ENCODE results near the gene CAPN5. TPM values are rescaled to one million over a fixed set of nuclear protein-coding genes. Genes with fewer than 3 reads are reported as not detected.

CAPN5 gene
- polyA plus RNA-seq, 2 of the 4 experiments (the other 2 are of a cell fraction): 9.4 to 12.9 TPM

GRCh38 chr11:77125695-77126094 lies 58.9 kb downstream of the CAPN5 start (continued):
- TF ChIP-seq TP53 (CRISPR knock-in tag; IDR thresholded peaks at IDR 0.05) (no peak), REST (IDR thresholded peaks at IDR 0.05) (no peak), ATOH8 (CRISPR knock-in tag; IDR thresholded peaks at IDR 0.05; ENCODE audit: low read depth) (no peak), KDM5A (IDR thresholded peaks at IDR 0.05) (no peak), PBX3 (IDR thresholded peaks at IDR 0.05) (no peak)

- ChIA-PET POLR2A (no interaction called here), CTCF (interaction anchor here (1.0 to 8.3 kb wide), 28 partner anchors 9 to 494 kb away, joined by 3 to 161 read pairs (median 12); no protein-coding TSS in a partner anchor)
These were observed 59.5 kb downstream of the CAPN5 start for GRCh38 chr11:77126156-77126775.

GRCh38 chr11:77126861-77127234 lies 60.1 kb downstream of the CAPN5 start:
- DNase-seq (ENCODE audit: low read depth in 1 of 2, low spot score in 1 of 2) (no peak), FAIRE-seq (no peak), ATAC-seq (peak; percentile 40 to 66; a peak in 5 of 6 replicates)
- CTCF ChIA-PET: interaction anchor here (0.6 to 8.3 kb wide), 60 partner anchors 9 to 497 kb away, joined by 3 to 161 read pairs (median 5); partner anchors contain the start of gene CAPN5
- no peaks in the 10 kb centered on the region for H3K9me3 ChIP-seq
- POLR2A ChIA-PET: interaction anchor here (0.8 kb wide), 1 partner anchor 493 kb away, joined by 3 read pairs; no protein-coding TSS in a partner anchor
- 16% methylated on average over 10 of the region's 10 CpGs for WGBS (ENCODE audit: missing lambda C conversion rate)
- peak overlapping the region; percentile 77 for H3K4me2 ChIP-seq
- H3K4me3 ChIP-seq: peak overlapping the region; percentile 37
- H3K27ac ChIP-seq: peak overlapping the region in 1 of 2 experiments; percentile 61; a peak in 2 of 6 replicates
- TF ChIP-seq FOSL2 (IDR thresholded peaks at IDR 0.05) (no peak), FOSL2 (CRISPR knock-in tag; IDR thresholded peaks at IDR 0.05) (no peak), HOXA7 (CRISPR knock-in tag; IDR thresholded peaks at IDR 0.05) (no peak), EHF (CRISPR knock-in tag; IDR thresholded peaks at IDR 0.05) (no peak), TFCP2L1 (CRISPR knock-in tag; IDR thresholded peaks at IDR 0.05) (no peak), CEBPB (IDR thresholded peaks at IDR 0.05) (no peak), ZSCAN20 (CRISPR knock-in tag; IDR thresholded peaks at IDR 0.05) (no peak), TP53 (CRISPR knock-in tag; IDR thresholded peaks at IDR 0.05) (no peak), NFE2L2 (conservative IDR thresholded peaks at IDR 0.05; ENCODE audit: low read length) (no peak), ZC3H11A (IDR thresholded peaks at IDR 0.05) (no peak), MAZ (IDR thresholded peaks at IDR 0.05; ENCODE audit: borderline replicate concordance, low read depth, low read length) (no peak), HES2 (IDR thresholded peaks at IDR 0.05) (no peak)
- no peaks in the 10 kb centered on the region for H3K4me1 ChIP-seq

More at GRCh38 chr11:77126156-77126775, 59.5 kb downstream of the CAPN5 start:
- Histone ChIP-seq H3K4me3 (no peak overlapping the region; the same call in 2 of the 3 replicates), H3K4me2 (no peak overlapping the region; the same call in 2 of the 3 replicates), H3K4me1 (no peaks in the 10 kb centered on the region), H3K9me3 (no peaks in the 10 kb centered on the region), H3K27ac (no peak overlapping the region)
- TF ChIP-seq PBX3 (IDR thresholded peaks at IDR 0.05): no peak
- no peak for TF ChIP-seq RCOR1 (IDR thresholded peaks at IDR 0.05; ENCODE audit: low read depth, low read length)
- TF ChIP-seq ZNF302 (CRISPR knock-in tag; IDR thresholded peaks at IDR 0.05): no peak
- no peak for TF ChIP-seq ZSCAN20 (CRISPR knock-in tag; IDR thresholded peaks at IDR 0.05)
- TF ChIP-seq SREBF2 (IDR thresholded peaks at IDR 0.05): no peak
- TF ChIP-seq TFCP2L1 (CRISPR knock-in tag; IDR thresholded peaks at IDR 0.05): no peak
- no peak for DNase-seq (ENCODE audit: low read depth in 1 of 2, low spot score in 1 of 2)
- 78% methylated on average over 17 of the region's 17 CpGs for WGBS (ENCODE audit: missing lambda C conversion rate)
- peak; percentile 16 to 18; a peak in 3 of 6 replicates for ATAC-seq
- no peak for FAIRE-seq
